ENCODE results near the gene ITPRIP. TPM values are rescaled to one million over a fixed set of nuclear protein-coding genes. Genes with fewer than 3 reads are reported as not detected.

Gene ITPRIP
- total RNA-seq, 2 donors from 2014 or later = 19.6 to 26.1 TPM

Other genes starting within 250 kb of the ITPRIP start
- 10 to 100 TPM; 14.8 to 19.4 TPM for gene SFR1, start 216.3 kb downstream of the ITPRIP start, total RNA-seq
- gene CFAP43, start 106.1 kb downstream of the ITPRIP start, total RNA-seq = under 1 TPM in 1 of 2 donors, not detected in 1; 0.19 TPM
- gene GSTO1, start 83.6 kb downstream of the ITPRIP start, total RNA-seq = 100 to 1,000 TPM; 232 to 431 TPM
- 1 to 10 TPM; 1.4 to 1.6 TPM for gene GSTO2, start 69.3 kb downstream of the ITPRIP start, total RNA-seq
- 1 to 10 TPM; 1.3 to 1.5 TPM for gene CFAP58, start 15.4 kb upstream of the ITPRIP start, total RNA-seq